Type B pancreatic cell (in vitro differentiated cells): ENCODE measurements around the gene LTBP1. TPM values are rescaled to one million over a fixed set of nuclear protein-coding genes. Genes with fewer than 3 reads are reported as not detected.
A peak's percentile ranks its signal among the peaks of the same experiment; 100 is the strongest.

Source experiments
- DNase-seq: peaks from one replicate; pipeline ENCODE4 v3.0.0; 2021; ENCODE audit warnings: mixed read lengths; ENCODE audit not compliant: unreplicated experiment; ENCODE audit errors: extremely low spot score
- H3K27ac Mint-ChIP-seq: 2 replicates; pipeline ENCODE4 v1.8.0; 2021; ENCODE audit warnings: mild to moderate bottlenecking, mixed read lengths
- H3K27me3 Mint-ChIP-seq: 2 replicates; pipeline ENCODE4 v1.8.0; 2021; ENCODE audit warnings: mixed read lengths
- H3K36me3 Mint-ChIP-seq: 2 replicates; pipeline ENCODE4 v1.8.0; 2021; ENCODE audit warnings: mixed read lengths
- H3K4me1 Mint-ChIP-seq: one replicate; pipeline ENCODE4 v1.8.0; 2021; ENCODE audit warnings: mixed read lengths; ENCODE audit not compliant: unreplicated experiment
- H3K4me3 Mint-ChIP-seq: 2 replicates; pipeline ENCODE4 v1.8.0; 2021; ENCODE audit warnings: mild to moderate bottlenecking, mixed read lengths
- H3K9me3 Mint-ChIP-seq: 2 replicates; pipeline ENCODE4 v1.8.0; 2021; ENCODE audit warnings: mixed read lengths
- total RNA-seq: library from RNA; stranded (reverse); gene quantifications from 2 replicates; pipeline ENCODE4 v1.2.1, GENCODE V29; 2021; ENCODE audit warnings: low replicate concordance
- TF ChIP-seq, protein P1 (sequence below): fragments of 200-600 bp; sonication (generic); conservative IDR thresholded peaks from 2 replicates; pipeline ENCODE4 v1.5.0; 2021; ENCODE audit warnings: antibody characterized with exemption, mild to moderate bottlenecking

LTBP1 gene
- total RNA-seq, 1 donor from 2014 or later, result 53.3 TPM

DNA sequence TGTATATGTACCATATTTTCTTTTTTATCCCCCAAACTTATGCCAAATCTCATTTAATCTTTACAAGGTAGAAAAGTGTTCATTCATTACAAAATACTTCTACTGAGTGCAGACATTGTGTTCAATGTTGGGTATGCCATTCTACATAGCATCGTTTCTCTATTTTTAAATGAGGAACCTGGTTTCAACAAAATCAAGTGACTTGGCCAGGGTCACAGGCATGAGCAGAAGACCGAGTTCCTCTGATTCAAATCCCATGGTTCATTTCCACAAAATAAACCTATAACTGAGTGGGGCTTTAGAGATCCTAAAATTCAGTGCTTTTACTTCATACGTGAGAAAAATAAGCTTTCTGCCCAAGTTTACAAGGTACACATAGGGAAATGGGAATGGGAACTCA lies 448.3 kb downstream of the LTBP1 start:
- peaks cover 6% of the 10 kb centered on the region for H3K4me1 Mint-ChIP-seq
- DNase-seq, result no peak
- peaks cover 15% of the 10 kb centered on the region for H3K36me3 Mint-ChIP-seq
- H3K9me3 Mint-ChIP-seq, result peaks cover 4% of the 10 kb centered on the region
- H3K27me3 Mint-ChIP-seq, result no peaks in the 10 kb centered on the region
- H3K4me3 Mint-ChIP-seq, result no peak overlapping the region
- H3K27ac Mint-ChIP-seq, result no peak overlapping the region
- TF ChIP-seq, protein P1, sequence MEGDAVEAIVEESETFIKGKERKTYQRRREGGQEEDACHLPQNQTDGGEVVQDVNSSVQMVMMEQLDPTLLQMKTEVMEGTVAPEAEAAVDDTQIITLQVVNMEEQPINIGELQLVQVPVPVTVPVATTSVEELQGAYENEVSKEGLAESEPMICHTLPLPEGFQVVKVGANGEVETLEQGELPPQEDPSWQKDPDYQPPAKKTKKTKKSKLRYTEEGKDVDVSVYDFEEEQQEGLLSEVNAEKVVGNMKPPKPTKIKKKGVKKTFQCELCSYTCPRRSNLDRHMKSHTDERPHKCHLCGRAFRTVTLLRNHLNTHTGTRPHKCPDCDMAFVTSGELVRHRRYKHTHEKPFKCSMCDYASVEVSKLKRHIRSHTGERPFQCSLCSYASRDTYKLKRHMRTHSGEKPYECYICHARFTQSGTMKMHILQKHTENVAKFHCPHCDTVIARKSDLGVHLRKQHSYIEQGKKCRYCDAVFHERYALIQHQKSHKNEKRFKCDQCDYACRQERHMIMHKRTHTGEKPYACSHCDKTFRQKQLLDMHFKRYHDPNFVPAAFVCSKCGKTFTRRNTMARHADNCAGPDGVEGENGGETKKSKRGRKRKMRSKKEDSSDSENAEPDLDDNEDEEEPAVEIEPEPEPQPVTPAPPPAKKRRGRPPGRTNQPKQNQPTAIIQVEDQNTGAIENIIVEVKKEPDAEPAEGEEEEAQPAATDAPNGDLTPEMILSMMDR, result no peak

DNA sequence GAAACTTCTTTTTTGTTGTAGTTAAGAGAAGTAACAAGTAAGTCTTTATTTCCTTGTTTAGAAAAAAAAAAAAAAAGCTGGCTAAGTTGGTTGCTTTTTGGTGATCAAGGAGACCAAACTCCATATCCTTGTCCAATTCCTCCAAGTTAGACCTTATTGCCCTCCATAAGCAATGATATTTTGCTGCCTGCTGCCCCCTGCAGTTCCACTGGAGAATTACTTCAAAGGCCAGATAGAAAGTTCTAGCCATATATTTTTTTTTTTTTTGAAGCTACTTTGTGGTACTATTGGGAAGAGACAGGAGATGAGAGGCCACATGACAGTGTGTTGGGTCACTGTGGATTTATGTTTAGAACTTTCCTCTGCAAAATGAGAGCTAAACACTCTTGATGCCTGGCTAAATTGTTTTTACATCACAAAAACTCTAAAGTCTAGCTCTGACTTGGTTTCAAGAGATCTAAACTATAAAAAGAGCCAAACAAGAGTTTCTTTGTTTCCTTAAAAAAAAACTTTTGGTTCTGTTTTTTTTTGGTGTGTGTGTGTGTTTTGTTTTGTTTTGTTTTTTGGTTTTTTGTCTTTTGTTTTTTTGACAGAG lies 449.0 kb downstream of the LTBP1 start:
- Mint-ChIP-seq H3K36me3 (peaks cover 14% of the 10 kb centered on the region), H3K9me3 (peaks cover 4% of the 10 kb centered on the region), H3K27ac (no peak overlapping the region), H3K4me3 (no peak overlapping the region), H3K27me3 (no peaks in the 10 kb centered on the region), H3K4me1 (peaks cover 6% of the 10 kb centered on the region)
- DNase-seq, result no peak
- TF ChIP-seq, protein P1, result peak; percentile 80

- Mint-ChIP-seq H3K27me3 (no peaks in the 10 kb centered on the region), H3K4me1 (no peaks in the 10 kb centered on the region), H3K4me3 (no peak overlapping the region), H3K9me3 (peaks cover 11% of the 10 kb centered on the region), H3K27ac (no peak overlapping the region), H3K36me3 (no peaks in the 10 kb centered on the region)
- TF ChIP-seq, protein P1, result no peak
- no peak for DNase-seq
Measured at GRCh38 chr2:33404321-33404720, 457.6 kb downstream of the LTBP1 start.

DNA sequence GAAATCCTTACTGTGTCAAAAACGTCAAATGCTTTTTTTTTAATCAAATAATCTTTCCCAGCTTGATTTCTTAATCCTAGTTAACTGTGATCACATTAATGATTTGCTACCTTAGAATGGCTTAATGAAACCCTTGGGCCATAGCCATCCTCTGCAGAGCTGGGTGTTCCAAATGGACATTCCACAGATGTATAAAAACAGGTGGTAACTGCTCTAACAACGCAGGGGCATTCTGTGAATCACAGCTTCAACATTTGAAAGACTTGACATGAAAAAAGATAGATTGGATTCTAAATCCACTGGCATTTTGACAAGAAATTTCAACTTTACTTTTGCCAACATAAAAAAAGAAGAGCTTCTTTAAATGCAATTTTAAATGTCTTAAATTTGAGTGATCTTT lies 459.9 kb downstream of the LTBP1 start:
- Mint-ChIP-seq H3K27me3 (no peaks in the 10 kb centered on the region), H3K4me1 (no peaks in the 10 kb centered on the region), H3K36me3 (no peaks in the 10 kb centered on the region), H3K27ac (no peak overlapping the region), H3K9me3 (peaks cover 11% of the 10 kb centered on the region), H3K4me3 (no peak overlapping the region)
- TF ChIP-seq, protein P1, result no peak
- DNase-seq, result no peak

DNA sequence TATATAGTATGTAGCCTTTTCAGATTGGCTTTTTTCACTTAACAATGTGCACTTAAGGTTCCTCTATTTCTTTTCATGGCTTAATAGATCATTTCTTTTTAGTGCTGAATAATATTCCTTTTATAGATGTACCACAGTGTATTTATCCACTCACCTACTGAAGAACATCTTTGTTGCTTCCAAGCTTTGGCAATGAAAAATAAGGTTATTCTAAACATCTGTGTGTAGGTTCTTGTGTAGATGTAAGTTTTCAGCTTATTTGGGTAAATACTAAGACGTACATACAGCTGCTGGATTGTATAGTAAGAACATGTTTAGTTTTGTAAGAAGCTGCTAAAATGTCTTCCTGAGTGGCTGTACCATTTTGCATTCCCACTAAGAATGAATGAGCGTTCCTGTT lies 461.4 kb downstream of the LTBP1 start:
- DNase-seq, result no peak
- H3K36me3 Mint-ChIP-seq, result no peaks in the 10 kb centered on the region
- H3K27me3 Mint-ChIP-seq, result no peaks in the 10 kb centered on the region
- TF ChIP-seq, protein P1, result no peak
- H3K4me1 Mint-ChIP-seq, result peaks cover 6% of the 10 kb centered on the region
- H3K9me3 Mint-ChIP-seq, result peaks cover 11% of the 10 kb centered on the region
- H3K27ac Mint-ChIP-seq, result no peak overlapping the region
- H3K4me3 Mint-ChIP-seq, result no peak overlapping the region

GRCh38 chr2:33409417-33409955 lies 462.7 kb downstream of the LTBP1 start:
- no peaks in the 10 kb centered on the region for H3K36me3 Mint-ChIP-seq
- DNase-seq, result no peak
- TF ChIP-seq, protein P1, result no peak
- H3K4me3 Mint-ChIP-seq, result no peak overlapping the region
- no peaks in the 10 kb centered on the region for H3K27me3 Mint-ChIP-seq
- peaks cover 11% of the 10 kb centered on the region for H3K9me3 Mint-ChIP-seq
- no peak overlapping the region for H3K27ac Mint-ChIP-seq
- peaks cover 6% of the 10 kb centered on the region for H3K4me1 Mint-ChIP-seq
